Raji (cell line): ENCODE data around the gene COTL1.

ENCODE experiments used
- POLR2A ChIP-seq: IDR thresholded peaks from 2 replicates; pipeline ENCODE4 v1.6.1; 2011; ENCODE audit warnings: low read depth, low read length, control low read depth; ENCODE audit not compliant: insufficient read depth

COTL1 gene

DNA sequence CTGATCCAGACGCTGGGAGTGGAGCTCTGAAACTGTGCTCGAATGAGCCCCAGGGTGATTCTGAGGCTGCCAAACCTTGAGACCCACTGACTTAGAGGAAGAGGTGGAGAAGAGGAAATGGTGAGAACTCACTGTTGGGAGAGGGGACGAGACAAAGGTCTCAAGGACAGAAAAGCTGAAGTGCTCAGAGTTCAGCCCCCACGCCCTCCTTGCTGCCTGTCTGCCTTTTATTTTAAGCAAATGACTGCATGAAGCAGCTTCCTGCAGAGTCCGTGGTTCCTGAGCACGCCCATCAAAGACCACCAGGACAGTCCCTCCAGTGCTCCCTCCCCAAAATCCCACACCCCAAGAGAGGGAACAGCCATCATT is 20.4 kb downstream of the COTL1 start:
- TF ChIP-seq POLR2A = no peak

DNA sequence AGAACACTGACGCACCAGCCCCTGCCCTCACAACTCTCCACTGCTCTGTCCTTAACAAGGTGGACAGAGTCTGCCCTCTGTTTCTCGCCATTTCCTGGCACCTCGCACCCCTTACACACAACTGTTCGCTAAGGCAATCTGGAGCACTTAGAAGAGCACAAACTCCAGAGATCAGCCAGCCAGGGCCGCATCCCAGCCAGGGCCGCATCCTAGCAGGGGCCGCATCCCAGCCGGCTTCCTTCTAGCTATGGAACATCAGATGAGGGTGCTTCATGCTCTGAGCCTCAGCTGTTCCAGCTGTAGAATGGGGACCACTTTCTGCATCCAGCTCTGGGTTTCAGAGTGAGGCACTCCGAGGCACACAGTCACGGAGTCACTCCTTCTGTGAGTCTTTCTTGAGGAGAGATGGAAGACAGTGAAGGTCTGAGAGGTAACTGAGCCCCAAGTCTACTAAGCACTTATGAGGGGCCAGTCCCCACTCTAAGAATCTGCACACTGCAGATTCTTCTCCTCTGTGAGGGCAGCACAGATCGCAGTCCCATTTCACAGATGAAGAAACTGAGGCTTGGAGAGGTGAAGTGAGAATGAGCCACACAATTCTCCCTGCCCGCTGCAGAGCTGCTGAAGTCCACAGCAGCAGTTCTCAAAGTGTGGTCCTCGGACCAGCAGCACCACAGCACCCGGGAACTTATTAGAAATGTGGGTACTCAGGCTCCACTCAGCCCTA is 20.9 kb downstream of the COTL1 start:
- TF ChIP-seq POLR2A = no peak

DNA sequence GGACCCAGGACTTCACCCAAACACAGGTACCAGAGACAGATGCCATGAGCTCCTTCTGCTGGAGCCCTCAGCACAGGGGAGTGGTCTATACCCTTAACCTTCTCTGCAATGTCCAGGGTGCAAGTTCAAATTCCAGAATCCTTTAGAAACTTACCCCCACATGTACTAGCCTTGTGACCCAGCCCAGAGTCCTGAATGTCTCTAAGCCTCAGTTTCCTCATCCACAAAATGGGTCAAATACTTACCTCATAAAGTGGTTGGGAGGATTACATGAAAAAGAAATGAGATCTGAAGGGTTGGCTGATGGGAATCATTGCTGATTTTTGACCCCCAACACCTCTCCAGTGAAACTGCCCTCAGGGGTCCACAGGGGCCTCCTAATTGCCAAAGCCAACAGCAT is 21.7 kb downstream of the COTL1 start:
- no peak for TF ChIP-seq POLR2A

DNA sequence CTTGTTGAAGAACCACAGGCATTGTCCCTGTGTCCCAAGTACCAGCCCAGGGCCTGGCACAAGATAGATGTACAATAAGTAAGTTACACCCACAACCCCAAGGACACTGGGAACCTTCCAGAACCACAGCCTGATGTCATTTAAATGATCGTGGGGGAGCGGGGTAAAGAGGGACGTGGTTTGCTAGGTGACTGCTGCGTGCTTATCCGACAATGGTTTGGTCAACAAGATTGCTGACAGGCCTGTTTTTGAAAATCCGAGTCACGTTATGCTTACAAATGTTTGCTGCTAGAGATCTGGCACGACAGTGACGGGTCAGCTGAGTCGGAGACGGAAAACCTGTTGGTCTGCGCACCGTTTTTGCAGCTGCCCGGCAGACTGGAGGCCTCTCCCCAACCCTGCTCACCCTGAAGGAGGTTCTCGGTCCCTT is 22.8 kb downstream of the COTL1 start:
- no peak for TF ChIP-seq POLR2A

DNA sequence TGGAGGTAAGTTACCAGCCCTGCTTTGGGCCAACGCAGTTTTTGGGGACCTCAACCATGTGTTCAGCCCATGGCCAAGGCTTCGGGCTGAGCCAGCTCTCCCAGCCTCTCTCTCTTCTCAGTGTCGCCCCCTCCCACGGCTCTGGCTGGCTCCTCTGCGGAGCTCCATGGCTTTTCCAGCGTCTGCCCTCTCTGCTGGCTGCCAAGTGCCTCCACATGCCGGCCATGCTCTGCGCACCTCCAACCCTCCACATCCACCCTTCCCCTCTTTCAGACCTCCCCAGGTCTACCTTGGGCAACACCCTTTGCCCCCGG is 23.2 kb downstream of the COTL1 start:
- TF ChIP-seq POLR2A = no peak

DNA sequence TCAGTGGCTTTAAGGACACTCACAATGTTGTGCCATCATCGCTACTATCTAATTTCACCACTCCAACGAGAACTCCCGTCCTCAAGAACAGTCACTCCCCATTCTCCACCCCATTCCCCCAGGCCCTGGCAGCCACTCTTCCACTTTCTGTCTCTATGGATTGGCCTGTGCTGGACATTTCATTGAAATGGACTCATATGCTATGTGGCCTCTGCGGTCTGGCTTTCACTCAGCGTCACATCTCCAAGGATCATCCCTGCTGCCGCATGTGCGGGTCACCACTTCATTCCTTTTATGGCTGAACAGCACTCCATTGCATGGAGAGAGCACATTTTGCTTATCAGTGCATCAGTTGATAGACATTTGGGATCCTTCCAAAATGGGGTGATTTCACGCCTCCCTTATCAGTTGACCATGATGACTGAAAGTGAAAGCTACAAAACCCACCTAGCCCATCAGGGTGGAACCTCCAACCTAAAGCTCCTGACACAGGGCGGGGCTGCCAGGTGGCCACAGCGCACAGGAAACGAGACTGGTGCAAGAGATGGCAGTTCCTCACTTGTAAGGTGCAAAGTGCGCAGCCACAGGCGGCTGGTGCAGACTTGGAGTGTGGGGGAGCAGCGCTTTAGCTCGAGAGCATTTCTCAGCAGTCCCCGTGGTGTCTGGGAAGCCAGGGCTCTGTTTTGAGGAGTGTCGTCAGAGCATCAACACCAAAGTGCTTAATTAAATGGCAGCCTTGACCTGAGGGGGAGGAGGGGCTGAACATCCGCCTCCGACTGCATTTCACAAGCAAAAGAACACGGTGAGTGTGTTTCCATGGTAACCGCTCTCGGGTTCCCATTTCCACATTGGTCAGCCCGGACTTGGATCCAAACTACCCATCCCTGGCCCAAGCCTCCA is 23.8 kb downstream of the COTL1 start:
- peak; percentile 48; the same call in 1 of the 2 replicates for TF ChIP-seq POLR2A

DNA sequence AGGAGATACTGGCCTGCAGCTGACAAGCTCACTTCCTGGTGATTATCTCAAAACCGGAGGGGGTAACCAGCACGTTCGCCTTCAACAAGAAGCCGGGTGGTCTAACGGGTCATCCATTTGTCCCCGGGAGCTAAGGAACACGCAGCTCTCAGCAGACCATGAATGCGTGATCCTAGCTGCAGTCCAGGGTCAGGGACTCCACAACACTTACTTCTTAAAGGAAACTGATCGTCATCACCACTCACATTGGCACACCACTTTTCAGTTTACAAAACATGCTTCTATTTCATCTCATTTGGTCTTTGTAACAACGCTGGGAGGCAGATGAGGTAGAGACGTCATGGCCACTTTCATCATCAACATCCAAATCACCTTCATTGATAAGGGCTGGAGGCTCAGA is 25.2 kb downstream of the COTL1 start:
- TF ChIP-seq POLR2A = no peak

DNA sequence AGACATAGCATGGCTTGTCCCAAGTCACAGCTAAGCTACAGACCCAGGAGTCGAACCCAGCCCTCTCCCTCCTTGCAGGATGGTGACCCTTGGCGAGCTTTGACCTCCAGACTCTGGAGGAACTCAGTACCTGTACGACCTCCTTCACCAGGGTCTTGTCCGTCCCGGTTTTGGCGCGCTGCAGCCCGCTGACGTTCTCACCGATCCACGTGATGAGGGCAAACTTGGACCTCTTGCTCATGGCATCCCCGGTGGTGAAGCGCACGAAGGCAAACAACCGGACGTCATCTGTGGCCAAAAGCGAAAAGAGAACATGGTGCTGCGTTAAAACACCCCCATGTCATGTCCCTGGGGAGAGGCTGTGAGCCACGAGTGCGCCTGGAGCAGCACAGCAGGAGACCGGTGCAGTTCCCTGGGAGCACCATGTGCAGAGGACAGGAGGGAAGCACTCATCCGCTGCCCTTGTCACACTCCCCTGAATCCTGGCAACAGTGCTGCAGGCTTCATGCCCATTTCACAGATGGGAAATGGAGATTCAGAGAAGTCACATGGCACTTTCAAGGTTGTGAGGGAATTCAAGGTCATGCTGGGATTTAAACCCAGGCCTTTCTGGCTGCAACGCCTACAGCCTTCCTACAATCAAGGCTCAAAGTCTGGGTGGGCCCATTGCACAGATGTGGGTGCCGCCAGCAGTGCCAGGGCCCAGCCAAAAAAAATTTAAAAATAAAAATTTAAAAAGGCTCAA is 27.7 kb downstream of the COTL1 start:
- no peak for TF ChIP-seq POLR2A

DNA sequence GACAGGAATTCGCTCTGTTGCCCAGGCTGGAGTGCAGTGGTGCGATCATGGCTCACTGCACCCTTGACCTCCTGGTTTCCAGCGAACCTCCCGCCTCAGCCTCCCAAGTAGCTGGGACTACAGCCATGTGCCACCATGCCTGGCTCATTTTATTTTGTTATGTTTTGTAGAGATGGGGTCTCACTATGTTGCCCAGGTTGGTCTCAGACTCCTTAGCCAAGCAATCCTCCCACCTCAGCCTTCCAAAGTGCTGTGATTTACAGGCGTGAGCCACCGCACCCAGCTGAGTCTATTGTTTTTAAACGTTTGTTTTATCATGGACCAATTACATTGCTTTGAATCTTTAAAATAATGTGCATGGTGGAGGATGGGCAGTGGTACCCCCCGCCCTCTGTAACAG is 28.9 kb downstream of the COTL1 start:
- TF ChIP-seq POLR2A = no peak

DNA sequence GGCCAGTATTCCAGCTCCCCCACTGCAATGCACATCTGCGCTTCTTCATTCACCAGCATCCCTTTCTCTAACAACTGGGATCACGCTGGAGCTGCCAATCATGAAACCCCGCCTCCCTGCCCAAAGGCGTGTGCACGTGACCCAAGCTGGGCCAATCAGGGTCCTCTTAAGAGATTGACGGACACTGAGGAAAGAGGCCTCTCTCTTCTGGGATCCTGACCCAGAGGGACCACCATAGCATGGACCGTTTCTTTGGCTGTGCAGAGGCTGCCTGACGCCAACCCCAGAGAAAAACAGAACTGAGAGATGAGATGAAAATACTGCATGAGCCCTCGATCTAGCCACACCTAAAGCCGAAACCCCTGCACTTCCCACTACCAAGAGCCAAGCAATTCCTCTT is 32.0 kb downstream of the COTL1 start:
- TF ChIP-seq POLR2A = 0 out of 2 replicates have a peak, but pooled peaks have one; percentile 18

DNA sequence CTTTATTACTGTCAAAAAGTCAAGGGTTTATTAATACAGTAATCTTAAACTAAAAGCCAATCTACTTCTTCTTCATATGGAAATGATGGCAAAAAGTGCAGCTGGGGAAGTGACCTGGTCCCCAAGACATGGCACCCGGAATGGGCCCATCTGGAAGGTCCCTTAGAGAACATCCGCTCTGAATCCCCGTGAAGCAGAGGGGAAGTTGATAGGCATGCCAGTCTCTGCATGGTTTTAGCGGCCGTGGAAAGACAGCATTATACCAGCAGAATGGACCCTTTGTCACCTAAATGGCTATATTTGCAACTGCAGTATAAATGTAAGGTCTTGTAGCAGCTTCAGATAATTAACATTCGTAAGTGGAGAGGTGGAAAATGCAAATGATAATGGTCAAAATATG is 32.4 kb downstream of the COTL1 start:
- no peak for TF ChIP-seq POLR2A

DNA sequence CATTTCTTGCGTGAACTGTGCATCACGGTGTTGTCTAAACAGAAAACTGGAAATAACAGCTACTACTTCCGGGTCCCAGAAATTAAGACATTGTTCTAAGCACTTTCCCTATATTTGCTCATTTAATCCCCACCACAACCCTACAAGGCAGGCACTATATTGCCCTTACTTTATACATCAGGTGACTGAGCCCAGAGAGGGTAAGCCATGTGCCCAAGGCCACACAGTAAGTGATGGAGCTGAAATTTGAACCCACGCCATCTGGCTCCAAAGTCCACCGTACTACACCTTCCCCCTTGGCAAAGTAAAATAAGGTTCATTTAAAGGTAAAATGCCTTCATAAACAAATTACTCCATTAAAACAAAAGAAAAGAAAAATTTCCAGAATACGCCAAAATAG is 33.2 kb downstream of the COTL1 start:
- TF ChIP-seq POLR2A = no peak

DNA sequence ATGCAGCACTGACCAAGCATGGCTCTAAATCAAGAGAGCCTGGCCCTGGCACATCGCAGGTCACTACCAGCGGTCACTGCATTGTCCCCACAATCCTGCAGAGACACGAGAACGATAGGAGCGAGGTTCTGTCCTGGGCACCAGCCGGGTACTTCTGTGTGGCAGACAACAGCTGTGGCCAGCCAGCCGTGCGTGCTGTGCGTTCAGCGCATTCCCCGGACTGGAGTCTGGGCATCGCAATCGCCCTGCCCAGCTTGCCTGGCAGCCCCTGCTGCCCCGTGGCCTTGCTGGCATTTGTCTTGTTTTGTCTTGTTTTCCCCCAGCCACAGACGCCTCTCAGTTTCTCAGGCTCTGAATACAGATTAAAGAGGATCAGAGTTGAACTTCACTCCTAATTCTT is 33.9 kb downstream of the COTL1 start:
- no peak for TF ChIP-seq POLR2A

DNA sequence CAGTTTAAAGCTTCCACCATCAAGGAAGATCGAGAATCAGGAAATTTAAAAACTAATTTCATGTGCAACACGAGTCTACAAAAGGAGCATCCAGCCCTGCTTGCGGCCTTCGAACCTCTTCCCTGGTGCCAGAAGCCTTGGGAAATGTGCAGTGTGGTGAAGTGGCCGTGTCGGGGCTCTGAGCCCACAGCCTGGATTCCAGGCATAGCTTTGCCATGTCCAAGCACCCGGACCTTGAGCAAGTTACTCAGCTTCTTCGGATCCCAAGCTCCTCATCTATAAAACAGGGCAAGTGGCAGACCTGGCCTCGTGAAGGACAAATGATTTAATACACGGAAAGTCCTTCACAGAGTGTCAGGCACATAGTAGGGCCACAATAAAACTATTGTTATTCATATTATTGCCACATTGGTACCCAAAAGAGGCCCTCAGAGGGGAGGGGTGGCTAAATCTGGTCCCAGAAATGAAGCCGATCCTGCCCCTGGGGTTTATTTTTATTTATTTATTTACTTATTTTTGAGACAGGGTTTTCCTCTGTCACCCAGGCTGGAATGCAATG is 34.8 kb downstream of the COTL1 start:
- TF ChIP-seq POLR2A = no peak

DNA sequence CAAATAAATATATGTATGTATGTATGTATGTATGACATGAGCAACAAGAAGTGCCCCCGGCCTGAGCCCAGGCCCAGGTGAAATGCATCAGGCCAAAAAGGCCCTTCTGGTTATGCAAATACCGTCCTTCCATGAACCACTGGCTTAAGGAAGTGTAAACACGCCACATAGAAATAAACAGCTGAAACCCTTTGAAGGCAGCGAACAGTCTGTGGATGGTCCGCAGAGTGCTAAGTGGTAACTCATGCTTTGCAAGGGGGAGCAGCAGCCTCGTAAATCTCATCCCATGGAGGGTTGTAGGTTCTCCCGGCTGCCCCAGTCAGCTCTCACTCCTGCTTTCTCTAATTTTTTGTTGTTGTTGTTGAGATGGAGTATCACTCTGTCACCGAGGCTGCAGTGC is 36.7 kb downstream of the COTL1 start:
- no peak for TF ChIP-seq POLR2A
